HL-60 (cell line): ENCODE measurements around the gene TRIM14.

Experiments
- POLR2AphosphoS5 ChIP-seq: IDR thresholded peaks from 2 replicates; pipeline ENCODE4 v1.6.1; 2012; ENCODE audit warnings: low read depth
- TF ChIP-seq, protein P1 (sequence below): IDR thresholded peaks from one replicate; pipeline ENCODE4 v1.5.1; 2011; ENCODE audit warnings: low read length, control low read depth, inconsistent platforms; ENCODE audit not compliant: insufficient read depth

DNA sequence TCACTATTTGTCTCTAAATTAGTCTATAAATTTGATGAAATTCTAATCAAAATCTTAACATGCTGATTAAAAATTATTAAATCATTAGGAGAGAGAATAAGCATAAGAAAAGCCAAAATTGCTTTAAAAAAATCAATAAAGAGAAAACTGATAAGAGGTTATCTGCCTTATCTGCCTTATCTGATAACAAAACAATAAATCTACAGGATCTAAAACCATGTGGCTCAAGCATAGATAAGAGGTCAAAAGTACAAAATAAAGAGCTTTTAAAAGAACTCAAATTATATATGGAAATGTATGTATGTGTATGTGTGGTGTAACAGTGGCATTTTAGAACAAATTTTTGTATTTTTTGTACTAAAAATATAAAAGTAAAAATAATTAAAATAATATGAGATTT is 18.6 kb downstream of the TRIM14 start:
- TF ChIP-seq, protein P1, sequence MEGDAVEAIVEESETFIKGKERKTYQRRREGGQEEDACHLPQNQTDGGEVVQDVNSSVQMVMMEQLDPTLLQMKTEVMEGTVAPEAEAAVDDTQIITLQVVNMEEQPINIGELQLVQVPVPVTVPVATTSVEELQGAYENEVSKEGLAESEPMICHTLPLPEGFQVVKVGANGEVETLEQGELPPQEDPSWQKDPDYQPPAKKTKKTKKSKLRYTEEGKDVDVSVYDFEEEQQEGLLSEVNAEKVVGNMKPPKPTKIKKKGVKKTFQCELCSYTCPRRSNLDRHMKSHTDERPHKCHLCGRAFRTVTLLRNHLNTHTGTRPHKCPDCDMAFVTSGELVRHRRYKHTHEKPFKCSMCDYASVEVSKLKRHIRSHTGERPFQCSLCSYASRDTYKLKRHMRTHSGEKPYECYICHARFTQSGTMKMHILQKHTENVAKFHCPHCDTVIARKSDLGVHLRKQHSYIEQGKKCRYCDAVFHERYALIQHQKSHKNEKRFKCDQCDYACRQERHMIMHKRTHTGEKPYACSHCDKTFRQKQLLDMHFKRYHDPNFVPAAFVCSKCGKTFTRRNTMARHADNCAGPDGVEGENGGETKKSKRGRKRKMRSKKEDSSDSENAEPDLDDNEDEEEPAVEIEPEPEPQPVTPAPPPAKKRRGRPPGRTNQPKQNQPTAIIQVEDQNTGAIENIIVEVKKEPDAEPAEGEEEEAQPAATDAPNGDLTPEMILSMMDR, result no peak
- TF ChIP-seq POLR2AphosphoS5, result no peak
